GM12801 (cell line): ENCODE data around the gene CWF19L1.

Source experiments
- TF ChIP-seq, protein P1 (sequence below): IDR thresholded peaks from one replicate; pipeline ENCODE4 v1.5.1; 2011; ENCODE audit warnings: control low read depth; ENCODE audit not compliant: insufficient read length; ENCODE audit errors: extremely low read depth

CWF19L1 gene

GRCh38 chr10:100238429-100238828, 29.0 kb downstream of the CWF19L1 start:
- TF ChIP-seq, protein P1, sequence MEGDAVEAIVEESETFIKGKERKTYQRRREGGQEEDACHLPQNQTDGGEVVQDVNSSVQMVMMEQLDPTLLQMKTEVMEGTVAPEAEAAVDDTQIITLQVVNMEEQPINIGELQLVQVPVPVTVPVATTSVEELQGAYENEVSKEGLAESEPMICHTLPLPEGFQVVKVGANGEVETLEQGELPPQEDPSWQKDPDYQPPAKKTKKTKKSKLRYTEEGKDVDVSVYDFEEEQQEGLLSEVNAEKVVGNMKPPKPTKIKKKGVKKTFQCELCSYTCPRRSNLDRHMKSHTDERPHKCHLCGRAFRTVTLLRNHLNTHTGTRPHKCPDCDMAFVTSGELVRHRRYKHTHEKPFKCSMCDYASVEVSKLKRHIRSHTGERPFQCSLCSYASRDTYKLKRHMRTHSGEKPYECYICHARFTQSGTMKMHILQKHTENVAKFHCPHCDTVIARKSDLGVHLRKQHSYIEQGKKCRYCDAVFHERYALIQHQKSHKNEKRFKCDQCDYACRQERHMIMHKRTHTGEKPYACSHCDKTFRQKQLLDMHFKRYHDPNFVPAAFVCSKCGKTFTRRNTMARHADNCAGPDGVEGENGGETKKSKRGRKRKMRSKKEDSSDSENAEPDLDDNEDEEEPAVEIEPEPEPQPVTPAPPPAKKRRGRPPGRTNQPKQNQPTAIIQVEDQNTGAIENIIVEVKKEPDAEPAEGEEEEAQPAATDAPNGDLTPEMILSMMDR: no peak

DNA sequence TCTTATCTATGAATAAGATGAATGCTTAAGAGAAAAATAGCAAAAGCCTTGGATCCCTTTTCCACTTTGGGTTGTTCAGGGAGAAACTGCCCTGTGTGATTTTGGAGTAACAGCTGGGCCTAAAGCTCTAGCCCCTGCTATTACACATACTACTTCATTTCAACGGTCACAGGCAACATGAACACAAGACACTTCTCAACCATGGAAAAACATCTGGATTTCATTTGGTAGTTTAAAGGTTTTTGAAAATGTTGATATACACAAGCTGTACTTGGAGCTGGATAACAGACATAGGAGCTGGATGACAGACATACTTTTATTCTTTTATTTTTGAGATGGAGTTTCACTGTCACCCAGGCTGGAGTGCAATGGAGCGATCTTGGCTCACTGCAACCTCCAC, 35.3 kb downstream of the CWF19L1 start:
- TF ChIP-seq, protein P1: no peak

GRCh38 chr10:100229819-100230422, 37.5 kb downstream of the CWF19L1 start:
- TF ChIP-seq, protein P1: no peak

GRCh38 chr10:100223879-100224278, 43.6 kb downstream of the CWF19L1 start:
- TF ChIP-seq, protein P1: no peak

- TF ChIP-seq, protein P1: no peak
These were observed 44.9 kb downstream of the CWF19L1 start for GRCh38 chr10:100222529-100222928.

DNA sequence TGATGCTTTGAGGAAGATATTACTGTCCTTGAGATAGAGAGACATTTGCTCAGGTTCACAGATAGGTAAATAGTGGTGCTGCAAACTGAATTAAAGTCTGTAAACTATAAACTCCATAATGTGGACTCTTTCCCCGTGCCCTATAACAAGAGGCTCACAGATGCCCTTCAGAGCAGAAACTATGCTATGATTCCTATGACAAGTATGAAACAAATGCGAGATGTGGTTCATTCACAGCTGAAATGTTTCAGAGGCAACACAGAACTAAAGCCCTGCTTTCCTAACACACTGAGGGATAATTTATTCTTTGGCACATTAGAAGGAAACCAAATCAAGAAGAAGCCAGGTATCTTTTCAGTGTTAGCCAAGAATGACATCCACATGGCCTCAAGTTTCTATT, 51.4 kb downstream of the CWF19L1 start:
- TF ChIP-seq, protein P1: no peak

- TF ChIP-seq, protein P1: no peak
These were observed 58.1 kb downstream of the CWF19L1 start for GRCh38 chr10:100209303-100209702.
